Natural killer cell (primary cell): ENCODE measurements around the gene RFX2. TPM values are rescaled to one million over a fixed set of nuclear protein-coding genes. Genes with fewer than 3 reads are reported as not detected.

Experiments
- ATAC-seq, 3 donors: fragments of 150-1000 bp in 2 of 3; fragments of 200-7000 bp in 1 of 3; cut with Tn5 transposase; 1 replicate in 1 of 3; 2 replicates in 2 of 3; pipeline ENCODE4 v1.10.0; 2021; ENCODE audit warnings: mild to moderate bottlenecking in 2 of 3, moderate library complexity in 2 of 3
- DNase-seq, 2 donors: peaks; one replicate each; pipeline versions ENCODE4 v3.0.0 to v3.0.0-alpha.2; 2013 to 2021; ENCODE audit warnings: mixed read lengths in 1 of 2
- H3K27ac ChIP-seq: one replicate; pipeline ENCODE4 v1.5.1; 2013; ENCODE audit warnings: mild to moderate bottlenecking, low read length
- H3K27me3 ChIP-seq: one replicate; pipeline ENCODE4 v1.6.1; 2013; ENCODE audit warnings: low read length; ENCODE audit not compliant: control insufficient read depth, insufficient read depth
- H3K36me3 ChIP-seq: one replicate; pipeline ENCODE4 v1.6.1; 2013; ENCODE audit warnings: low read length; ENCODE audit not compliant: control insufficient read depth, insufficient read depth
- H3K4me1 ChIP-seq: one replicate; pipeline ENCODE4 v1.6.1; 2013; ENCODE audit warnings: low read length; ENCODE audit not compliant: control insufficient read depth, insufficient read depth
- H3K4me3 ChIP-seq: one replicate; pipeline ENCODE4 v1.5.1; 2013; ENCODE audit warnings: low read length
- H3K9me3 ChIP-seq: one replicate; pipeline ENCODE4 v1.6.1; 2013; ENCODE audit warnings: low read length; ENCODE audit not compliant: control insufficient read depth, insufficient read depth
- H3K27ac Mint-ChIP-seq, 2 donors: one replicate each; pipeline ENCODE4 v1.8.0; 2022; ENCODE audit warnings: mild to moderate bottlenecking in 2 of 2, mixed read lengths in 2 of 2, moderate library complexity in 1 of 2
- H3K27me3 Mint-ChIP-seq, 2 donors: one replicate each; pipeline ENCODE4 v1.8.0; 2022; ENCODE audit warnings: low read depth in 2 of 2, mixed read lengths in 2 of 2
- H3K36me3 Mint-ChIP-seq: one replicate; pipeline ENCODE4 v1.8.0; 2022; ENCODE audit warnings: mixed read lengths
- H3K4me1 Mint-ChIP-seq, 2 donors: one replicate each; pipeline ENCODE4 v1.8.0; 2022; ENCODE audit warnings: mixed read lengths in 2 of 2
- H3K4me3 Mint-ChIP-seq: one replicate; pipeline ENCODE4 v1.8.0; 2022; ENCODE audit warnings: mild to moderate bottlenecking, moderate library complexity, mixed read lengths
- H3K9me3 Mint-ChIP-seq, 2 donors: one replicate each; pipeline ENCODE4 v1.8.0; 2022; ENCODE audit warnings: mixed read lengths in 2 of 2
- WGBS: methylation state at CpG from one replicate; pipeline ENCODE4 v1.1.7; 2013; ENCODE audit warnings: missing lambda C conversion rate; ENCODE audit not compliant: insufficient coverage; 5-methylcytosine and 5-hydroxymethylcytosine counted together
- intact Hi-C: fragments of 100-400 bp; cut with micrococcal nuclease; formaldehyde crosslinking; loops from one replicate; pipeline ENCODE4 v1.14.2; 2022
- total RNA-seq, 4 donors: library from RNA; stranded (reverse); fragments of 120-200 nt in 1 of 4; gene quantifications; one replicate each; pipeline versions ENCODE4 v1.2.3 to v1.2.4, GENCODE V29; 2013 to 2022
- TF ChIP-seq, protein P1 (sequence below): fragments of 200-600 bp; IDR thresholded peaks from one replicate; pipeline ENCODE4 v1.8.0; 2022; ENCODE audit warnings: antibody characterized with exemption

Gene RFX2
- total RNA-seq, 3 donors from 2014 or later (not counting 1 experiment from before 2014, with no cell fraction given) = 2.4 to 4.6 (median 4.1) TPM

DNA sequence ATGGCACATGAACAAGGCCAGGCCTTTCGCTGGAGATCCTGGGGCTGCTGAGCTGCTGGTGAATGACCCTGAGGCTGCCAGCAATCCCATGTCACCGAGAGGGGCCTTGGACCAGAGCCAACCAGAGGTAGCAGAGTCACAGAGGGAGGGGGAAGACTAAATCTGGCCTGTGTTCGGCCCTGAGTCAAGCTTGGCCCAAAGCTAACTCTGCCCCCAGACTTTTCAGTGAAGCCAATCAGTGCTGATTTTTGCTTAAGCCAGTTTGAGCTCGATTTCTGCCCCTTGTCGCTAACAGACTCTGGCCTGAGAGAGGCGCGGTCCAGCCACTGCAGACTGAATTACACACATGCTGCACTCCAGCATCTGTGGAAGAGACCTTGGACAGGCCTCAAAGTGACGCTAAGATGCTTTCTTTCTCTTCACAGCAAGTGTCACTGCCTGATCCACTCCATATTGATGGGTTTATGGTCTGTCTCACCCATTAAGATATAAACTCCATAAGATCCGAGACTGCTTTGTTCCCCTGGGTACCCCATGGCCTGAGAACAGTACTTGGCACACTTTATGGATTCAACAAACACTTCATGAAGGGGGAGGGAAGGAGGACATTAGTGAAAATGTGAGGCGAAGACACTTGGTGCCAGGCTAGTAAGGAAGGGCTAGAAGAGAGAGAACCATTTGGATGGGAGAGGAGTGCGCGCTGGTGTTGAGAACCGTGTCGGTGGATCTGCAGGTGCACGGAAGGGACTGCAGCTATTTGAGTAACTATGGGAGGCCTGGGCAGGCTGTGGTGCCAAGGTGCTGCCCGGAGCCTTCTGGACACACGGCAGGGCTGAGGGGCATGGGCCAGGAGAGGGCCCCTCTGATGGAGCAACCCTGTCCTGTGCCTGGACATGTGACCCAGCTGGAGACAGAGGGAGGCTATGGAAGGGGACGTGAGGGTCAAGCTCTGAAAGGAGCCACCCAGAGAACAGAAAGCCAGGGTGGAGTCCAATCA lies 150.0 kb downstream of the RFX2 start:
- no peak overlapping the region for H3K4me3 ChIP-seq
- Mint-ChIP-seq H3K9me3 (no peaks in the 10 kb centered on the region), H3K27me3 (no peaks in the 10 kb centered on the region), H3K4me1 (peaks cover 62 to 83% of the 10 kb centered on the region in 2 donors), H3K27ac (peak overlapping the region; percentile 94 to 96), H3K4me3 (peak overlapping the region; percentile 71), H3K36me3 (no peaks in the 10 kb centered on the region)
- H3K27me3 ChIP-seq = no peaks in the 10 kb centered on the region
- intact Hi-C loops = no loop called here
- ATAC-seq (no peak), DNase-seq (no peak)
- 94% methylated on average over 18 of the region's 18 CpGs for WGBS
- no peaks in the 10 kb centered on the region for H3K9me3 ChIP-seq
- H3K27ac ChIP-seq = peak overlapping the region; percentile 73
- TF ChIP-seq, protein P1, sequence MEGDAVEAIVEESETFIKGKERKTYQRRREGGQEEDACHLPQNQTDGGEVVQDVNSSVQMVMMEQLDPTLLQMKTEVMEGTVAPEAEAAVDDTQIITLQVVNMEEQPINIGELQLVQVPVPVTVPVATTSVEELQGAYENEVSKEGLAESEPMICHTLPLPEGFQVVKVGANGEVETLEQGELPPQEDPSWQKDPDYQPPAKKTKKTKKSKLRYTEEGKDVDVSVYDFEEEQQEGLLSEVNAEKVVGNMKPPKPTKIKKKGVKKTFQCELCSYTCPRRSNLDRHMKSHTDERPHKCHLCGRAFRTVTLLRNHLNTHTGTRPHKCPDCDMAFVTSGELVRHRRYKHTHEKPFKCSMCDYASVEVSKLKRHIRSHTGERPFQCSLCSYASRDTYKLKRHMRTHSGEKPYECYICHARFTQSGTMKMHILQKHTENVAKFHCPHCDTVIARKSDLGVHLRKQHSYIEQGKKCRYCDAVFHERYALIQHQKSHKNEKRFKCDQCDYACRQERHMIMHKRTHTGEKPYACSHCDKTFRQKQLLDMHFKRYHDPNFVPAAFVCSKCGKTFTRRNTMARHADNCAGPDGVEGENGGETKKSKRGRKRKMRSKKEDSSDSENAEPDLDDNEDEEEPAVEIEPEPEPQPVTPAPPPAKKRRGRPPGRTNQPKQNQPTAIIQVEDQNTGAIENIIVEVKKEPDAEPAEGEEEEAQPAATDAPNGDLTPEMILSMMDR = no peak
- H3K36me3 ChIP-seq = no peaks in the 10 kb centered on the region
- H3K4me1 ChIP-seq = peaks cover 68% of the 10 kb centered on the region

DNA sequence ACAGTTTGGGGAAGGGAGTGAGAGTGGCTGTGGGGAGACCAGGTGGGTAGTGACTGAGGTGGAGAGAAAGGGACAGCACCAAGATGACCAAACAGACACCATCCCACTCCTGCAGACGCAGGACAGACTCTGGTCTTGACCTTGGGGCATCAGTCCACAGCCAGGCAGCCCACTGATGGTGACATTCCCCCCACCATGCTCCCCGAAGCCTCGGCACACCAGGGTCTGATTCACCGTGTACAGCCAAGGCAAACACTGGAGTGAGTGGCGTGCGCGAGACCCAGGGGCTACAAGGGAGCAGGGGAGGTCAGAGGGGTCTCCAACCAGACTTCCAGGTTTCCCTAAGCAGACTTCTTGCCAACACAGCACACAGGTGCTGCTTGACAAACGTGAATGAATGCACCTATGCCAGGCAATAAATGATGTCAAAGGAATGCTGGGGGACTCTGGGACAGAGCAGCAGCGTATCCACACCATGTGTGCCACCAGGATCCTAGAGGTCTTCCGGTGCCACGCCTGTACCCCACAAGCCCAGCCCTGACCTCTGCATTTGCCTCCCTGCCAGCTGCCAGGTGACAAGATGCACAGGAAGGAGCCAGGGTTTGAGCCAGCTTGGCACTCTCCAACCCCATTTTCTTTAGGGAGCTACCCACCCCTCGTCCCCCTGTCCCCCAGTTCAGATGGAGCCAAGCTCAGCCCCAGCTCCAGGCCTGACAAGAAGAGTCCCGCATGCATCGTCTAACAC lies 150.9 kb downstream of the RFX2 start:
- H3K4me3 ChIP-seq = no peak overlapping the region
- ATAC-seq = no peak
- no peaks in the 10 kb centered on the region for H3K27me3 Mint-ChIP-seq
- intact Hi-C loops = no loop called here
- peaks cover 69% of the 10 kb centered on the region for H3K4me1 ChIP-seq
- no peak overlapping the region for H3K27ac ChIP-seq
- H3K9me3 ChIP-seq = no peaks in the 10 kb centered on the region
- no peaks in the 10 kb centered on the region for H3K9me3 Mint-ChIP-seq
- H3K4me3 Mint-ChIP-seq = peak overlapping the region; percentile 49
- no peaks in the 10 kb centered on the region for H3K27me3 ChIP-seq
- TF ChIP-seq, protein P1 = no peak
- DNase-seq = no peak
- 94% methylated on average over 14 of the region's 14 CpGs for WGBS
- H3K4me1 Mint-ChIP-seq = peaks cover 62 to 82% of the 10 kb centered on the region in 2 donors
- H3K36me3 Mint-ChIP-seq = no peaks in the 10 kb centered on the region
- H3K27ac Mint-ChIP-seq = peak overlapping the region; percentile 94 to 96
- no peaks in the 10 kb centered on the region for H3K36me3 ChIP-seq

- H3K27me3 Mint-ChIP-seq = no peaks in the 10 kb centered on the region
- no peak overlapping the region for H3K4me3 ChIP-seq
- no peaks in the 10 kb centered on the region for H3K9me3 ChIP-seq
- peak overlapping the region; percentile 41 to 94 for H3K27ac Mint-ChIP-seq
- no peak overlapping the region for H3K27ac ChIP-seq
- WGBS = 94% methylated on average over 10 of the region's 10 CpGs
- no peak for DNase-seq
- intact Hi-C loops = no loop called here
- H3K4me1 ChIP-seq = peaks cover 69% of the 10 kb centered on the region
- H3K36me3 ChIP-seq = no peaks in the 10 kb centered on the region
- H3K36me3 Mint-ChIP-seq = no peaks in the 10 kb centered on the region
- H3K4me3 Mint-ChIP-seq = no peak overlapping the region
- TF ChIP-seq, protein P1 = no peak
- no peak for ATAC-seq
- no peaks in the 10 kb centered on the region for H3K27me3 ChIP-seq
- H3K9me3 Mint-ChIP-seq = no peaks in the 10 kb centered on the region
- H3K4me1 Mint-ChIP-seq = peaks cover 65 to 82% of the 10 kb centered on the region in 2 donors
Observed at GRCh38 chr19:5958851-5959122, 151.5 kb downstream of the RFX2 start.
